Renal cortex interstitium (tissue), 11 donors: ENCODE data around the gene IL21R. TPM values are rescaled to one million over a fixed set of nuclear protein-coding genes. Genes with fewer than 3 reads are reported as not detected.

Experiments used
- DNase-seq, 11 donors: peaks; one replicate each; pipeline ENCODE4 v3.0.0-alpha.2; 2013; ENCODE audit warnings: low read depth in 9 of 11, low spot score in 4 of 11; ENCODE audit errors: extremely low read depth in 1 of 11
- polyA plus RNA-seq, 3 donors: library from polyadenylated mRNA; unstranded; fragments of 120-200 nt; gene quantifications; one replicate each; pipeline ENCODE4 v1.2.1, GENCODE V29; 2013; ENCODE audit not compliant: insufficient read length in 3 of 3

The IL21R gene
- polyA plus RNA-seq, 3 donors: 0.14 to 0.32 (median 0.17) TPM

GRCh38 chr16:27498031-27498825, 96.3 kb downstream of the IL21R start:
- DNase-seq: no peak

- no peak for DNase-seq
Measured at GRCh38 chr16:27498916-27499658, 97.1 kb downstream of the IL21R start.

GRCh38 chr16:27499659-27500055, 97.7 kb downstream of the IL21R start:
- DNase-seq: no peak

- DNase-seq: no peak
Measured at GRCh38 chr16:27500801-27501200, 98.8 kb downstream of the IL21R start.

Other genes with a start within 250 kb of the IL21R start
- gene KDM8, start 198.6 kb upstream of the IL21R start, polyA plus RNA-seq: 1 to 10 TPM; 8.4 to 8.8 (median 8.5) TPM
- gene NSMCE1, start 133.4 kb upstream of the IL21R start, polyA plus RNA-seq: 10 to 100 TPM; 79.8 to 91.5 (median 84.7) TPM
- gene IL4R, start 88.2 kb upstream of the IL21R start, polyA plus RNA-seq: 10 to 100 TPM; 15.5 to 25.4 (median 17.2) TPM
- gene GTF3C1, start 147.7 kb downstream of the IL21R start, polyA plus RNA-seq: 10 to 100 TPM; 78.2 to 95.5 (median 92.4) TPM
- gene KATNIP, start 148.0 kb downstream of the IL21R start, polyA plus RNA-seq: 10 to 100 TPM; 19.7 to 27.6 (median 23.3) TPM